IMR-90 (cell line): Measurements from ENCODE around the gene PRKACA.

Source experiments
- CTCF ChIP-seq: conservative IDR thresholded peaks from 2 replicates; pipeline ENCODE4 v1.5.1; 2012; ENCODE audit warnings: mild to moderate bottlenecking, low read depth, low read length, improper control_type of control experiment
- POLR2A ChIP-seq: IDR thresholded peaks from 2 replicates; pipeline ENCODE4 v1.6.1; 2012; ENCODE audit warnings: mild to moderate bottlenecking, low read depth, low read length
- SMC3 ChIP-seq: fragments of 150-350 bp; IDR thresholded peaks from 2 replicates; pipeline ENCODE4 v1.6.1; 2016; ENCODE audit warnings: low read depth, mild to moderate bottlenecking, antibody characterized with exemption, low read length, moderate library complexity

DNA sequence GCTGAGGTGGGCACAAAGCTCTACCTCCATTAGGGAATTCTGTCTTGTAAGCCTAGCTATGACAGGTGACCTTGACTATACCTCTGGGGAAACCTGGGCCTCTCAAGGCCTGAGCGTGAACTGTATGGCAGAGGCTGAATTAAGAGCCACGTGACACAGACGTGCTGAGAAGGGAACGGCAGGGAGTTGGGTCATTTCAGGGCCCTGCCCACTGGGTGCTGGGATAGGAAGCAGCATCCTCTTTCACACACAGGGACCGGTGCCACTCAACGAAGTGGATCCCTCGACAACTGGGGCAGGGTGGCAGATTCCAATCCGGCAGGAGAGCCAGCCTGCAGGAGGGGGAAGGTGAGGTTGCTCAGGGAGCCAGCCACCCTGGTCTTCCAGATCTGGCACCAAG, 9.6 kb upstream of the PRKACA start:
- TF ChIP-seq POLR2A (no peak), CTCF (no peak), SMC3 (no peak)
